Skin of body (tissue), 2 donors: ENCODE measurements around the gene TRAPPC12. TPM values are rescaled to one million over a fixed set of nuclear protein-coding genes. Genes with fewer than 3 reads are reported as not detected.
"Not testable (repeated sequence)": the region's sequence is repeated elsewhere in the genome, so short reads cannot be mapped to it uniquely, and the experiment has no call there.

Source experiments
- DNase-seq: peaks from one replicate; lab custom pipeline; 2025; lab: John Stamatoyannopoulos, UW
- total RNA-seq: library from RNA; depleted of rRNA; stranded (reverse); fragments of >200 nt; gene quantifications from one replicate; pipeline ENCODE4 v1.2.3, GENCODE V29; 2014

The TRAPPC12 gene
- total RNA-seq, 1 donor from 2014 or later: 62.9 TPM

GRCh38 chr2:3483227-3483985 lies 103.9 kb downstream of the TRAPPC12 start:
- peak; percentile 19 for DNase-seq

- DNase-seq: no peak
Observed at GRCh38 chr2:3483986-3484960, 104.8 kb downstream of the TRAPPC12 start.

GRCh38 chr2:3485166-3485565 lies 105.7 kb downstream of the TRAPPC12 start:
- DNase-seq: no peak

GRCh38 chr2:3486047-3487027 lies 106.8 kb downstream of the TRAPPC12 start:
- DNase-seq: no peak

GRCh38 chr2:3487028-3487425 lies 107.5 kb downstream of the TRAPPC12 start:
- DNase-seq: no peak

GRCh38 chr2:3487432-3487831 lies 107.9 kb downstream of the TRAPPC12 start:
- DNase-seq: no peak

- no peak for DNase-seq
Observed at GRCh38 chr2:3488061-3488531, 108.6 kb downstream of the TRAPPC12 start.

GRCh38 chr2:3488855-3489763 lies 109.6 kb downstream of the TRAPPC12 start:
- no peak for DNase-seq

- no peak for DNase-seq
Observed at GRCh38 chr2:3489764-3490115, 110.2 kb downstream of the TRAPPC12 start.

GRCh38 chr2:3490191-3491170 lies 111.0 kb downstream of the TRAPPC12 start:
- DNase-seq: no peak

- DNase-seq: no peak
Observed at GRCh38 chr2:3491306-3491705, 111.8 kb downstream of the TRAPPC12 start.

GRCh38 chr2:3491716-3492474 lies 112.4 kb downstream of the TRAPPC12 start:
- no peak for DNase-seq

GRCh38 chr2:3492475-3492787 lies 112.9 kb downstream of the TRAPPC12 start:
- DNase-seq: not testable (repeated sequence)

- DNase-seq: no peak
Observed at GRCh38 chr2:3492951-3493614, 113.6 kb downstream of the TRAPPC12 start.

- no peak for DNase-seq
Observed at GRCh38 chr2:3493615-3494007, 114.1 kb downstream of the TRAPPC12 start.

GRCh38 chr2:3494984-3495666 lies 115.6 kb downstream of the TRAPPC12 start:
- DNase-seq: no peak

- DNase-seq: not testable (repeated sequence)
Observed at GRCh38 chr2:3496708-3497080, 117.2 kb downstream of the TRAPPC12 start.
